ENCODE results near the gene OSBP. TPM values are rescaled to one million over a fixed set of nuclear protein-coding genes. Genes with fewer than 3 reads are reported as not detected.
"Not testable (repeated sequence)": the region's sequence is repeated elsewhere in the genome, so short reads cannot be mapped to it uniquely, and the experiment has no call there.

Gene OSBP
- total RNA-seq, 2 donors from 2014 or later = 28.5 to 30.3 TPM

DNA sequence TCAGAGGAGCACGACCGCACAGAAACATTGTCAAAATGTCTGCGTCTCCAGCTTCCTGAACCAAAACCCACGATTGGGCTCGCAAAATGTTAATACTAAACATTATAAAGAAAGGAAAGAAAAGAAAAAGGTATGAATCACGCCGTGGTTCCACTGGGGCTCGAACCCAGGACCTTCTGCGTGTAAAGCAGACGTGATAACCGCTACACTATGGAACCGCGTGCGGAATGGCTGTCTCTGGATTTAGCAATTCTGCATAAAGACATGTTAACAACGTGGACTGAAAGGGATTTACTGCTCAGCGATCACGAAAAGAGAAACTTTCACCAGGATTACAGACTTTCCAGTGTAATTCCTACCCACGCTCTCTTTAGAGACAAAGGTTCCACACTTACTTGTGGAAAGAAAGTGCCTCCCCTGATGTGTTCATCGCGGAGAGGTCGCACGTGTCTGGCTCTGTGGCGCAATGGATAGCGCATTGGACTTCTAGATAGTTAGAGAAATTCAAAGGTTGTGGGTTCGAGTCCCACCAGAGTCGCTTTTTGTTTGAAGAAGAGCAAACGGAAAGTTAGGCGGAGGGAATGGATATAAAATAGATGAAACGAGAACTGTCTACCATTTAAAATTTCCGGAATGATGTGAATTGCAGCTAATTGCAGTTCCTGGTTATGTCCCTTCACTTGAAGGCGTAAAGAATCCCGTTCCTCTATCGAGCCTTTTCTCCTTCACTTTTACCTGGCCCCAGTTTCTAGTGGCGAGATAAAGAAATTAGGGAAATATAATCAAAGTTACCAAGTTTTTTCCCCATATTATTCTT, 64.5 kb downstream of the OSBP start:
- Histone ChIP-seq H3K27me3 (no peaks in the 10 kb centered on the region), H3K4me1 (peaks cover 13% of the 10 kb centered on the region), H3K4me3 (peak overlapping the region; percentile 26 to 32), H3K27ac (peak overlapping the region; percentile 52 to 85 (median 78)), H3K9me3 (no peaks in the 10 kb centered on the region), H3K36me3 (replicated peaks in 1 of 2; ENCODE audit: insufficient read depth in 1 of 2, low read depth in 2 of 2) (no peaks in the 10 kb centered on the region)
- intact Hi-C loops (cut with DNase I) = no loop called here
- TF ChIP-seq, protein P1, sequence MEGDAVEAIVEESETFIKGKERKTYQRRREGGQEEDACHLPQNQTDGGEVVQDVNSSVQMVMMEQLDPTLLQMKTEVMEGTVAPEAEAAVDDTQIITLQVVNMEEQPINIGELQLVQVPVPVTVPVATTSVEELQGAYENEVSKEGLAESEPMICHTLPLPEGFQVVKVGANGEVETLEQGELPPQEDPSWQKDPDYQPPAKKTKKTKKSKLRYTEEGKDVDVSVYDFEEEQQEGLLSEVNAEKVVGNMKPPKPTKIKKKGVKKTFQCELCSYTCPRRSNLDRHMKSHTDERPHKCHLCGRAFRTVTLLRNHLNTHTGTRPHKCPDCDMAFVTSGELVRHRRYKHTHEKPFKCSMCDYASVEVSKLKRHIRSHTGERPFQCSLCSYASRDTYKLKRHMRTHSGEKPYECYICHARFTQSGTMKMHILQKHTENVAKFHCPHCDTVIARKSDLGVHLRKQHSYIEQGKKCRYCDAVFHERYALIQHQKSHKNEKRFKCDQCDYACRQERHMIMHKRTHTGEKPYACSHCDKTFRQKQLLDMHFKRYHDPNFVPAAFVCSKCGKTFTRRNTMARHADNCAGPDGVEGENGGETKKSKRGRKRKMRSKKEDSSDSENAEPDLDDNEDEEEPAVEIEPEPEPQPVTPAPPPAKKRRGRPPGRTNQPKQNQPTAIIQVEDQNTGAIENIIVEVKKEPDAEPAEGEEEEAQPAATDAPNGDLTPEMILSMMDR (IDR thresholded peaks at IDR 0.05) = no peak
- no peak for TF ChIP-seq POLR2A (IDR thresholded peaks at IDR 0.05)
- DNase-seq (peak; percentile 82 to 88 (median 83)), ATAC-seq (peak; percentile 75)
- WGBS, 2 donors = 1% methylated on average over 34 of the region's 34 CpGs

DNA sequence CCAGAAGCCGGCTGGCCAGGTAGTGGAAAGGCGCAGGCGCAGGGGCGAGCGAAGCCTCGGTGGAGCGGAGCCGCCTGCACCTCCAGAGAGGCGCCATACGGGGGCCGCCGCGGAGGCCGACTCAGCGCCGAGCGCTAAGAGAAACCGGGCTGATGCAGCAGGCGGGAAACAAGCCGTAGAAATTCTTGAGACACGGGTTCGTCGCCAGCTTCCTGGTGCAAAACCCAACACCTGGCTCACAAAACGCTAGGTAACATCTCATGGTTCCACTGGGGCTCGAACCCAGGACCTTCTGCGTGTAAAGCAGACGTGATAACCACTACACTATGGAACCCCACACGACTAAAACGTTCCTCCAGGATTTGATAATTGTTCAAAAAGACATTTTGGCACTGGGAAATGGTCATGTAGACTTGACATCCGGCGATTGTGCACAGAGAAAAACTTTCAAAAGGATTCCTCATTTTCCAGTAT, 65.2 kb downstream of the OSBP start:
- ATAC-seq = peak; percentile 84
- TF ChIP-seq, protein P1 (IDR thresholded peaks at IDR 0.05) = peak in 6 of 7 experiments; percentile 30 to 66 (median 51)
- peak in 2 of 3 donors; percentile 36 to 47 for TF ChIP-seq POLR2A (IDR thresholded peaks at IDR 0.05)
- H3K36me3 ChIP-seq (replicated peaks in 1 of 2; ENCODE audit: insufficient read depth in 1 of 2, low read depth in 2 of 2) = no peaks in the 10 kb centered on the region
- H3K27me3 ChIP-seq = no peaks in the 10 kb centered on the region
- no peaks in the 10 kb centered on the region for H3K9me3 ChIP-seq
- DNase-seq = peak; percentile 86 to 91 (median 89)
- 0 to 1% methylated on average over 7 to 31 of the region's 31 CpGs for WGBS, 2 donors
- peak overlapping the region; percentile 52 to 85 (median 78) for H3K27ac ChIP-seq
- H3K4me1 ChIP-seq = peaks cover 9% of the 10 kb centered on the region
- H3K4me3 ChIP-seq = peak overlapping the region; percentile 26 to 32
- intact Hi-C loops (cut with DNase I) = no loop called here

DNA sequence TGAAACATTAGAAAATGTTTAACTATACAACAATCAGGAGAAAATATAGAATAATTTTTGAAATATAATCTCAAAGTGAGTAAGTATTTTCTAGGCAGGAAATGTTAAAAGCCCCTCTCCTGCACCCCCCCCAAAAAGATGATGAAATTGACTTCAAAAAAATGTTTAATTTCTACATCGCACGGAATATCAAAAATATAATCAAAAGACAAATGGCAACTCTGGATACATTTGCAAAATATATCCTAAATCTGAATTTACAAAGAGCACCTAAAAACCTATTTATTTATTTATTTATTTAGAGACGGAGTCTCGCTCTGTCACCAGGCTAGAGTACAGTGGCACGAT, 67.3 kb downstream of the OSBP start:
- Histone ChIP-seq H3K4me3 (no peak overlapping the region), H3K36me3 (replicated peaks in 1 of 2; ENCODE audit: insufficient read depth in 1 of 2, low read depth in 2 of 2) (no peaks in the 10 kb centered on the region), H3K27ac (no peak overlapping the region), H3K27me3 (no peaks in the 10 kb centered on the region), H3K9me3 (no peaks in the 10 kb centered on the region), H3K4me1 (peaks cover 9% of the 10 kb centered on the region)
- TF ChIP-seq, protein P1 (IDR thresholded peaks at IDR 0.05) = no peak
- TF ChIP-seq POLR2A (IDR thresholded peaks at IDR 0.05) = no peak
- ATAC-seq (no peak), DNase-seq (no peak)
- 90 to 94% methylated on average over 5 of the region's 5 CpGs for WGBS, 2 donors
- intact Hi-C loops (cut with DNase I) = loop anchor here (10.0 kb wide), 1 partner anchor 57 kb away; no protein-coding TSS in a partner anchor

DNA sequence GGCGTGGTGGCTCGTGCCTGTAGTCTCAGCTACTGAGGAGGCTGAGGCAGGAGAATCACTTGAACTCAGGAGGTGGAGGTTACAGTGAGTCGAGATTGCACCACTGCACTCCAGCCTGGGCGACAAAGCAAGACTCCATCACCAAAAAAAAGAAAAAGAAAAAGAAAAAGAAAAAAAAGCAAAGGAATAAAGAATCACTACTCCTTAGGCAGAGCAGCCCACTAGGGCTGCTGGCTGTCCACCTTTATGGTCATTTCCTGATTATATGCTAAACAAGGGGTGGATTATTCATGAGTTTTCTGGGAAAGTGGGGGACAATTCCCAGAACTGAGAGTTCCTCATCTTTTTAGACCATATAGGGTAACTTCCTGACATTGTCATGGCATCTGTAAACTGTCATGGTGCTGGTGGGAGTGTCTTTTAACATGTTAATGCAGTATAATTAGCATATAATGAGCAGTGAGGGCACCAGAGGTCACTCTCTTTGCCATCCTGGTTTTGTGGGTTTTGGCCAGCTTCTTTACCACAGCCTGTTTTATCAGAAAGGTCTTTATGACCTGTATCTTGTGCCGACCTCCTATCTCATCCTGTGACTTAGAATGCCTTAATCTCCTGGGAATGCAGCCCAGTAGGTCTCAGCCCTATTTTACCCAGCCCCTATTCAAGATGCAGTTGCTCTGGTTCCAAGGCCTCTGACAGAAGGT, 67.8 kb downstream of the OSBP start:
- not testable (repeated sequence) for ATAC-seq, H3K27ac ChIP-seq
- intact Hi-C loops (cut with DNase I) = loop anchor here (10.0 kb wide), 1 partner anchor 57 kb away; no protein-coding TSS in a partner anchor

More for the DNA sequence above, 67.8 kb downstream of the OSBP start:
- WGBS, 2 donors = 75% methylated on average over 4 to 5 of the region's 5 CpGs
- not testable (repeated sequence) for DNase-seq; H3K4me3 ChIP-seq; H3K27me3 ChIP-seq; H3K4me1 ChIP-seq; H3K9me3 ChIP-seq; H3K36me3 ChIP-seq (replicated peaks in 1 of 2; ENCODE audit: insufficient read depth in 1 of 2, low read depth in 2 of 2)

All from body of pancreas (tissue), 4 donors.